Measurements from ENCODE around the gene ASMTL. TPM values are rescaled to one million over a fixed set of nuclear protein-coding genes. Genes with fewer than 3 reads are reported as not detected.
"Not testable (repeated sequence)": the region's sequence is repeated elsewhere in the genome, so short reads cannot be mapped to it uniquely, and the experiment has no call there.

Gene ASMTL, protein sequence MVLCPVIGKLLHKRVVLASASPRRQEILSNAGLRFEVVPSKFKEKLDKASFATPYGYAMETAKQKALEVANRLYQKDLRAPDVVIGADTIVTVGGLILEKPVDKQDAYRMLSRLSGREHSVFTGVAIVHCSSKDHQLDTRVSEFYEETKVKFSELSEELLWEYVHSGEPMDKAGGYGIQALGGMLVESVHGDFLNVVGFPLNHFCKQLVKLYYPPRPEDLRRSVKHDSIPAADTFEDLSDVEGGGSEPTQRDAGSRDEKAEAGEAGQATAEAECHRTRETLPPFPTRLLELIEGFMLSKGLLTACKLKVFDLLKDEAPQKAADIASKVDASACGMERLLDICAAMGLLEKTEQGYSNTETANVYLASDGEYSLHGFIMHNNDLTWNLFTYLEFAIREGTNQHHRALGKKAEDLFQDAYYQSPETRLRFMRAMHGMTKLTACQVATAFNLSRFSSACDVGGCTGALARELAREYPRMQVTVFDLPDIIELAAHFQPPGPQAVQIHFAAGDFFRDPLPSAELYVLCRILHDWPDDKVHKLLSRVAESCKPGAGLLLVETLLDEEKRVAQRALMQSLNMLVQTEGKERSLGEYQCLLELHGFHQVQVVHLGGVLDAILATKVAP
- 8.1 TPM for total RNA-seq

DNA sequence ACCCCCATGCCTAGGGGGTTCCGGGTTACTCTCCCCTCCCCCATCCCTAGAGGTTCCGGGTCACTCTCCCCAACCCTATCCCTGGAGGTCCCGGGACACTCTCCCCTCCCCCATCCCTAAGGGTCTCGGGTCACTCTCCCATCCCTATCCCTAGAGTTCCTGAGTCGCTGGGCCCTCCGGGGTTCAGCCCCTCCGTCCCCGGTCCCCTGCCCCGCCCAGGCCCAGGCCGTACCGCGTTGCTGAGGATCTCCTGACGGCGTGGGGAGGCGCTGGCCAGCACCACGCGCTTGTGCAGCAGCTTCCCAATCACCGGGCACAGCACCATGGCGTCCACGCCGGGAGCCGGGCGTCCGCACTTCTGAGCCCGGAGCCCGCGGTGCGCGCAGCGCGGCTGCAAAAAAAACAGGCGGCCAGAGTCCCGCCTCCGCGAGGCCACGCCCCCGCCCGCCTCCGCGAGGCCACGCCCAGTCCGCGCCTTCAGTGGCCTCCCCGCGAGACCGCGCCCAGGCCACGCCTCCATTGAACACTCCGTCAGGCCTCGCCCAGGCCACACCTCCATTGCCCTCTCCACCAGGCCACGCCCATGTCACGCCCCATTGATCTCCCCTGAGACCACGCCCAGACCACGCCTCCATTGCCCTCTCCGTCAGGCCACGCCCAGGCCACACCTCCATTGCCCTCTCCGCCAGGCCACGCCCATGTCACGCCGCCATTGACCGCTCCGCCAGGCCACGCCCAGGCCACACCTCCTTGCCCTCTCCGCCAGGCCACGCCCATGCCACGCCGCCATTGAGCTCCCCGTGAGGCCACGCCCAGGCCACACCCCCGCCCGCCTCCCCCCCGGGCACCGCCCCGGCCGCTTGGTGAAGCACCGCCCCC, at the start of gene ASMTL:
TSS of gene ASMTL (minus strand) at position 394 of the 879 bp plus-strand sequence. CDS start at position 325, 69 bp downstream.
- ATAC-seq, result peak; percentile 97

DNA sequence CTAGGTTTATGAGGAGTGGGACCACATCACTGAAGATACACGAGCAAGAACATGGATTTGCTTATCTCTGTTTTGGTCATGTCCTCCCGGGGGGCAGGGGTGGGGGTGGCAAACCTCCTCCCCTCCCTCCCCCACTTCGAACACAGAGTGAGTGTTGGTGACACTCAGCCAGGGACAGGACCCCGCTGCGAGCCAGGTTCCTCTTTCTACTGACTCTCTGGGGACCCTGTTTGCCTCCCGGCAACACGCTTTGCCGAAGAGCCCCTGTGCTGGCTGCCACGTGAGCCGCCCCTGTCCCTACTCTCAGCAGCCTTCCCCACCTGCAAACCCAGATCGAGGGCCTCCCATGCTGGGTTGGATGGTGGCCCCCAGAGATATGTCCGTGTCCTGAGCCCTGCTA, 49.5 kb upstream of the ASMTL start:
- peak; percentile 59 for ATAC-seq

DNA sequence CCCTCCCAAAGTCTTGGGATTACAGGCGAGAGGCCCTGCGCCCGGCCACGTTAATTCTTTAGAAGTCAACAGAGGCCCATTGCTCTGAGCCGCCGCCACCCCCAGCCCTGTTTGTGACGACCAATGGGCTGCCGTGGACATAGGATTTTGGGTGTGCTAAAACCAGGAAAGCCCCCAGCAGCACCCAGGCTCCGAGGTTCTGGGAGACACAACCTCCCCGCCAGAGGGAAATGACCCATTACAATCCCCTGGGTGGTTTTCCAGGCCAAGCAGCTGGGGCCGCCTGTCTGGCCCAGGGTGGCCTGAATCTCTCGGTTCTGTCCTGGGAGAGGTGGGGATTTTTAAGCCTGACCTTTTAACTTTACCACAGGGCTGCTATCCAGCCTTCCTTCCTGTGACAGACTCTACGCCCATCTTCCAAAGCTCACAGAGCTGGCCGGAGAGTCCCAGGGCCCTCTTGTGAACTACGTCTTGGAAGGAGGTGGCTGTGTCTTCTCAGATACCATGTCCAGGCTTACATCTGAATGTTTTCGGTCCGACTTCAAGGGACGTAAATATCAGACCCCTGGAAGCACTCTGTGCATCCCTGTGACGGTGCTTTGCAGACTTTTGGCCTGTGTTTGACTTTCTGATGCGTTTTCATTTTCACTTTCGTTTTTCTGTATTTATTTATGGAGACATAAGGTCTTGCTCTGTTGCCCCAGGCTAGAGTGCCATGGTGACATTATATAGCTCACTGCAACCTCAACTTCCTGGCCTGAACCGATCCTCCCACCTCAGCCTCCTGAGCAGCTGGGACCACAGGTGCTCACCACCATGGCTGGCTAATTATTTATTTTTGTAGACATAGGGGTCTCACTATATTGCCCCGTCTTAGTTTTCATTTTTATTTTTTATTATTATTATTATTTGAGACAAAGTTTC, 48.3 kb upstream of the ASMTL start:
- peak; percentile 27 for ATAC-seq

DNA sequence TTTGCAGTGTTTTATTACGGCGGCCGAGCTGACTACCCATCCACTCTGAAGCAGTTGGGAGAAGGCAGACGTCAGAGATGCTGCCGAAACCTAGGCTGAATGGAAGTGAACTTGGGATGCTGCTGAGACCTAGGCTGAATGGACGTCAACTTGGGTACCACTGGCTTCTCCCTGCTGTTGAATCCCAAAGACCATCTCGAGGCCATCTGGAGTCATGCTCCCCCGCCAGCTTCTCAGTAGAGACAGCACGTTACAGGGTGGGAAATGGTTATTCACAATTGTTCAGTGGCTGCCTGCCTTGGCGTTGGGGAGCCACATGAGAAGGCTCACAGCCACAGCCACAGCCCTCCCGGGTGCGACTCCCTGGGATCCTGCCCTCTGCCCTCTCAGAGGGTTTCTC, 43.4 kb upstream of the ASMTL start:
- ATAC-seq, result no peak

DNA sequence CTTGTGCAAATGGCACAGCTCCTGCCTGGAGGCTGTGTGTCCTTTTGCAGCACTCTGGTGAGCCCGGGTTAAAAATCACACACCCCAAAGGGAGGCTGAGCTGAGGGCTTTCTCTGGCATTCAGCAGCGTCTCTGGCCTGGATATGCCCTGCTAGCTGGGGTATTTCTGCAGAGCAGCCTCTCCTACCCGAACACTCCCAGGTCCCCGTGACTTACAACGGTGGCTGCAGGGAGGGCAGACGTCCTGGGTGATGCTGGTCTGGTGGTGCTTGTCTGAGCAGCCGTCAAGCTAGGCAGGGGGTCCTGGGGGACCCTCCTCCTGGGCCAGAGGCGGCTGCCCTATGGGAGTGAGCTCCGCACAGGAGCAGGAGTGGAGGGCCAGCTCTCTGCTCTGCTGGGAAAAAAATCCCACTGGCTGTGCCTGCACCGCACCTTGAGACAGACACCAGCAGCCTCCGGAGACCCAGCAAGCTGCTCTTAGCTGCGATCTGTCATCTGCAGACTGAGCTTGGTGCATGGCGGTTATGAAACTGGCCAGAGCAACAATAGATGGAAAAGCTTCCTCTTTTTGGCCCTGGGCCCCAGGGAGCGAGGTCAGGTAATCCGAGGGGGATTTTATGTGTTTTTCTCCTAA, 41.3 kb upstream of the ASMTL start:
- peak; percentile 36 for ATAC-seq

DNA sequence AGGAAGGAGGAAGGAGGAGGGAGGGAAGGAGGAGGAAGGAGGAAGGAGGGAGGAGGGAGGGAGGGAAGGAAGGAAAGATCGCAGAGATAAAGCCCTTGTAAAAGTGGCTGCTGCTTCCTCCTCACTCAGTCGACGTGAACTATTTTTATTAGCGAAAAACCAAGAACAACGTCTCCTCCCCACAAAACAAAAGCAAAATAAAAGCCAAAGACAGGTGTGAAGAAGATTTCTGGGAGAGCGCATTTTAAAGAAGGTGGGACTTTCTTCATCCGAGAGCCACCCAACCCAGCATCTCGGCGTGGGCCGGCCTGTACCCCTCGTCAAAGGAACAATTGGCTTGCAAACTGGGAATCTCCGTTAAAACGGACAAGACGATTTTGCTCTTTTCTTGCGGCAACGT, 40.7 kb upstream of the ASMTL start:
- no peak for ATAC-seq

DNA sequence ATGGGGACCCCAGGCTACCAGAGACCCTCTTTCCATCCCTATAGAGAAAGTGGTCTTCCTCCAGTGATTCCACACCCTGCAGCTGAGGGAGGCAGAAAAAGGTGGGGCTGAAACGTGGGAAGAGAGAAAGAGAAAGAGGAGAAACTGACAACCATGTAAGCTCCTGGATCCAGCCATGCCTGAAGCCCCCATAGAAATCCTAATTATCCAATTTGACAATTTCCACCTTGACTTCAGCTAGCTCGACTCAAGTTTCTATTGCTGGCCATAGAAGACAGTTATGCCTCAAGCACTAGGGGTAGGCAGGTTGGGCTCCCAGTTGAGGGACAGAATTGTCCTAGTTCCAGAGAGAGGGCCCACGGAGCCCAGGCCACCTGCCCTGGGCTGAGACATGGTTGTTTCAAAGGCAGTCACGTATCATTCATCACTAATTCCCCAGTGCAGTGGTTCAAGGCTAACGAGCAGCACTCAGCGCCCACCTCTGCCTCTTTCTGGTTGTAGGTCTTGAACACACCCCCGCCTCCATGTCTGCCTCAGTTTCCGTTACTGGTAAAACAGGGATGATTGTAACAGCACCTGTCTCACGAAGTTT, 39.8 kb upstream of the ASMTL start:
- ATAC-seq, result no peak

DNA sequence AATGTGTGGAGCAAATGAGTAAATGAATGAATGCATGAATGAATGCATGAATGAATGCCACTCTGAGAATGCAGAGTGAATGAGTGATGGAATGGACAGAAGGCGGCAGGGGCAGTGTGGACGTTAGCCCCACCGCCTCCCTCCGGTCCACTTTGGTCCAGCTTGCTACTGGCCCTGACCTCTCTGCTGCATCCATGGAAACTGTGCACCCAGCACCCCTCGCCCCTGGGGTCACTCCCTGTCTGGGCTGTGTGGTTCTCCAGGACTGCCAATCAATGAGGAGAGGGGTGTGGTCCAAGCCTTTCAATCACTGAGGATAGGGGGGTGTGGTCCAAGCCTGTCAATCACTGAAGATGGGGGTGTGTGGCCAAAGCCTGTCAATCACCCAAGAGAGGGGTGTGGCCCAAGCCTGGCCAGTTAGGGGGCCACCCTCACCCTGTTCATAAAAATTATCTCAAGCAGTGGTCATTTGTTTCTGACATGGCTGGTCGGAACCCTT, 39.2 kb upstream of the ASMTL start:
- peak; percentile 32 for ATAC-seq

DNA sequence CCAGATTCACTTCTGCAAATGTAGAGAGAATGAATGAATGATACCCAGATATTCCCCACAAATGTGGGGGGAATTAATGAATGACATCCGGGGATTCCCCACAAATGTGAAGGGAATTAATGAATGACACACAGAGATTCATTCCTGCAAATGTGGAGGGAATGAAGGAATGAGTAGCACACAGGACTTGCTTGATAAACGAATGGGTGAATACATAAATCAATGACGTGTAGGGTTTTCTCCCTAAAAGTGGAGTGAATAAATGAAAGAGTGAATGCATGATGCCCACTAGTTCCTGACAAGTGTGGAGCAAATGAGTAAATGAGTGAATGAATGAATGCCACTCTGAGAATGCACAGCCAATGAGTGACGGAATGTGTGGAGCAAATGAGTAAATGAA, 38.5 kb upstream of the ASMTL start:
- not testable (repeated sequence) for ATAC-seq

DNA sequence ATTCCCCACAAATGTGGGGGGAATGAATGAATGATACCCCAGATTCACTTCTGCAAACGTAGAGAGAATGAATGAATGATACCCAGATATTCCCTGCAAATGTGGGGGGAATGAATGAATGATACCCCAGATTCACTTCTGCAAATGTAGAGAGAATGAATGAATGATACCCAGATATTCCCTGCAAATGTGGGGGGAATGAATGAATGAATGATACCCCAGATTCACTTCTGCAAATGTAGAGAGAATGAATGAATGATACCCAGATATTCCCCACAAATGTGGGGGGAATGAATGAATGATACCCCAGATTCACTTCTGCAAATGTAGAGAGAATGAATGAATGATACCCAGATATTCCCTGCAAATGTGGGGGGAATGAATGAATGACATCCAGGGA, 38.0 kb upstream of the ASMTL start:
- ATAC-seq, result not testable (repeated sequence)

DNA sequence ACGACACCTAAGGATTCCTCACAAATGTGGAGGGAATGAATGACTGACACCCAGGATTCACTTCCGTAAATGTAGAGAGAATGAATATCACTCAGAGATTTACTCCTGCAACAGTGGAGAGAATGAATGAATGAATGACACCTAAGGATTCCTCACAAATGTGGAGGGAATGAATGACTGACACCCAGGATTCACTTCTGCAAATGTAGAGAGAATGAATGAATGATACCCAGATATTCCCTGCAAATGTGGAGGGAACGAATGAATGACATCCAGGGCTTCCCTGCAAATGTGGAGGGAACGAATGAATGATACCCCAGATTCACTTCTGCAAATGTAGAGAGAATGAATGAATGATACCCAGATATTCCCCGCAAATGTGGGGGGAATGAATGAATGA, 36.6 kb upstream of the ASMTL start:
- ATAC-seq, result not testable (repeated sequence)

DNA sequence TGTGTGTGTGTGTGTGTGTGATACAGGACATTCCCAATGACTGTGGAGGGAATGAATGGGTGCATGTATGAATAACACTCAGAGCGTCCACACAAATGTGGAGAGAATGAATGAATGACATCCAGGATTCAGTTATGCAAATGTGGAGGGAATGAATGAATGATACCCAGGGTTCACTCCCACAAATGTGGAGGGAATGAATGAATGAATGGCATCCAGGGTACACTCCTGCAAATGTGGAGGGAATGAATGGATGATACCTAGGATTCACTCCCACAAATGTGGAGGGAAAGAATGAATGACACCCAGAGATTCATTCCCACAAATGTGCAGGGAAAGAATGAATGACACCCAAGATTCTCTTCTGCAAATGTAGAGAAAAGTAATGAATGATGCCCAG, 36.0 kb upstream of the ASMTL start:
- ATAC-seq, result no peak

DNA sequence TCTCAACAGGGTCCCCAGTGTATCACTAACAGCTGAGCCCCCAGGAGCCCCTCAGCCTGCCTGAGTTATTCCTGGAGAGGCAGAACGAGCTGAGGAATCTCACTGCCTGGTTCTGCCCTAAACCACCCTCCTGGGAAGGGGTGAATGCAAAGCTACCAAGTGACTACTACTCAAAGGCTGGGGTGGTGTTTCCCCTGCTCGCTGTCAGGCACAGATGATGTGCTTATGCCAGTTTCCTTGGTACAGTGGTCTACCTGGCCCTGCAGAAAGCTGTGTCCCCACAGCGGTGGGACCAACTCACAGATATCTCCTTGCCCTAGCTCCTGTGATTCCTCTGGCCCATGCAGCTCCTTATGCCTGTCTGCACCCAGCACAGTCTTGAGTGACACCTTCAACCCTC, 35.4 kb upstream of the ASMTL start:
- ATAC-seq, result no peak

DNA sequence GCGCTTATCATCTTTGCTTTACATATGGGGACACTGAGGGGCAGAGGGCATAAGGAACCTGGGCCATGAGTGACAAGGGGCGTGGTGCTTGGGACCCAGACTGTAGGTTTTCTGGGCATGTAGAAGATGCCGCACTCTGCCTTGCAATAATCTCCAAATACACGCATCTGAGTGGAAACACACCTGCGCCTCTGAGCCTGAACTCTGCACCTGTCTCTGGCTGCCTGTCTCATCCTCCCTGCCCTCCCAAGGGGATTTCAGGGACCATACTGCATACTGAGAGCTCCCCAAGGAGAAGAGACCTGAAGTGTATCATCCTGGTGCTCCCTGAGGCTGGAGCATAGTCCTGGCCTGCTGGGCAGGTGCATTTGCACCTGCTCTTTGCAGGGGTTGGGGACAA, 34.7 kb upstream of the ASMTL start:
- no peak for ATAC-seq

DNA sequence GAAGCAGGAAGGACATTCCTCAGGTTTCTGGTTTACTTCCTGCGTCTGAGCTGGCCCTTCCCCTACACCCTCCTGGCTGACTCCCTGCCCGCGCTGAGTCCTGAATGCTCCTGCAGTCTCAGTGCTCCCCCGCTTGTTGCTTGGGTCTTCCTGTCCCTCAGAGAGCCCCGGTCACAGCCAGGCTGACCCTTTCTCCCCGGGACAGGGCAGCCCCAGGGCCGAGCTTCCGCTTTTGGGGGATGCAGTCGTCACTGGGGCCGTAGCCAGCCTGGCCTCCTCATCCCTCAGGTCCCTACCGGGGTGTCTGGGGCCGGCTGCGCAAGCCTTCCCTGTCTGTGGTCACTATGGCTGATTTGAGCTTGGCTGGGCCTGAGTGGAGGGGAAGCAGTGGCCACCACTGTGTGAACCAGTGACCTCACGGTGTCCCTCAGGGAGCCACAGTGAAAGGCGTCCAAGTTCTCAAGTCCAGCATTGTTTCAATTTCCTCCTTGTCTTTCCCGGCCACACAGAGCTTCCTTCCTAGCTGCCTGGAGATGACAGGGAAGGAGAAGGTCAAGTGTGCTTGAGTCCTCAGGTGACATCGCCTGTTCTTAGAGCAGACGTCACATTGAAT, 34.1 kb upstream of the ASMTL start:
- ATAC-seq, result peak; percentile 45

DNA sequence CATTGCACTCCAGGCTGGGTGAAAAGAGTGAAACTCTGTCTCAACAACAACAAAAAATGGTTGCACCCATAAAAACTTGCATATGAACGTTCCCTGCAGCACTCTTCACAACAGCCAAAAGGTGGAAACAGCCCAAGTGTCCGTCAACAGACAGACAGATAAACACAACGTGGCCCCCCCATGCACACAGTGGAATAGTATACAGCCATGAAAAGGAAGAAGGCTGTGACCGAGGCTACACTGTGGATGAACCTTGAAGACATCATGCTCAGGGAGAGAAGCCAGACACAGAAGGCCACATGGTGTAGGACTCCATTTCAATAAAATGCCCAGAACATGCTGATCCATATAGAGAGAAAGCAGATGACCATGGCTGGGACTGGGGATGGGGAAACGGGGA, 33.5 kb upstream of the ASMTL start:
- no peak for ATAC-seq

DNA sequence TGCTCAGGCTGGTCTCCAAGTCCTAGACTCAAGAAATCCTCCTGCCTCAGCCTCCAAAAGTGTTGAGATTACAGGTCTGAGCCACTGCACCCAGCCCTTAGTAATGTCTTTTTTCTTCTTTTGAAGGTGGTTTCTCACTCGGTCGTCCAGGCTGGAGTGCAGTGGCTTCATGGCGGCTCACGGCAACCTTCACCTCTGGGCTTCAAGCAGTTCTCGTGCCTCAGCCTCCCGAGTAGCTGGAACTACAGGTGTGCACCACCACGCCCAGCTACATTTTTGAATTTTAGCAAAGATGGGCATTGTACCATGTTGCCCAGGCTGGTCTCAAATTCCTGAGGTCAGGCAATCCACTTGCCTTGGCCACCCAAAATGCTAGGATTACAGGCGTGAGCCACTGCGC, 32.3 kb upstream of the ASMTL start:
- ATAC-seq, result no peak

DNA sequence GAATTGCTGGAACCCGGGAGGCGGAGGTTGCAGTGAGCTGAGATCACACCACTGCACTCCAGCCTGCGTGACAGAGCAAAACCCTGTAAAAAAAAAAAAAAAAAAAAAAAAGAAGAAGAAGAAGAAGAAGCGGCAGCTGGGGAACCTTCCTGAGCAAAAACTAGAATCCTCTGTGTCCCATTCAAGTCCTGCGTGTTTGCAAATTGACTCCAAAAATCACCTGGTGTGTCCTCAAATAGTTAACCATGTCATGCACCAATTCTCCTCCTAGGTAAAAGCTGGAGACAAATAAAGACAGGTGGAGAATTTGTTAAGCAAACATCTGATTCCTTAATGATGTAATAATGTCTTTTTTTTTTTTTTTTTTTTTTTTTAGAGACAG, 31.9 kb upstream of the ASMTL start:
- ATAC-seq, result no peak

DNA sequence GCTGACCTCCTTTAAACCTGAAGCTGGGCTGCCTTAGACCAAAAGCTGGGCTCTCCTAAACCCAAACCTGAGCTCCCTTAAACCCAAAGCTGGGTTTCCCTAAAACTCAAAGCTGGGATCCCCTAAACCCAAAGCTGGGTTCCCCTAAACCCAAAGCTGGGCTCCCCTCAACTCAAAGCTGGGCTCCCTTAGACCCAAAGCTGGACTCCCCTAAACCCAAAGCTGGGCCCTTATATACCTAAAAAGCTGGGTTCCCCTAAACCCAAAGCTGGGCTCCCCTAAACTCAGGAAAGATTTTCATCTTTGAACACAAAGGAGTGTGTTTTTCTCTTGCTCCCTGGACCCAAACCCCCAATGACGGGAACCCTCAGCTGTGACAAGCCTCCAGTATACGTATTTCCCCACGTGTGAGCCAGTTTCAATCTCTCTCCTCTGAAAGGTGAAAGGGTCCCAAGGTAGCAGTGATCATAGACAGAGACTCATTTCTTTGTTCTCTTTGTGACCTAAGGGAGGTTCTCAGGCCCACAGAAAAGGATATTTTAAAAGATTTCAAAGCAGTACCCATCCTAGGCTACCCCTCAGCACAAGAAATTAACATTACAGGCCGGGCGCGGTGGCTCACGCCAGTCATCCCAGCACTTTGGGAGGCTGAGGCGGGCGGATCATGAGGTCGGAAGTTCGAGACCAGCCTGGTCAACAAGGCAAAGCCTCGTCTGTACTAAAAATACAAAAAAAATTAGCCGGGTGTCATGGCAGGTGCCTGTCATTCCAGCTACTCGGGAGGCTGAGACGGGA, 31.3 kb upstream of the ASMTL start:
- no peak for ATAC-seq

DNA sequence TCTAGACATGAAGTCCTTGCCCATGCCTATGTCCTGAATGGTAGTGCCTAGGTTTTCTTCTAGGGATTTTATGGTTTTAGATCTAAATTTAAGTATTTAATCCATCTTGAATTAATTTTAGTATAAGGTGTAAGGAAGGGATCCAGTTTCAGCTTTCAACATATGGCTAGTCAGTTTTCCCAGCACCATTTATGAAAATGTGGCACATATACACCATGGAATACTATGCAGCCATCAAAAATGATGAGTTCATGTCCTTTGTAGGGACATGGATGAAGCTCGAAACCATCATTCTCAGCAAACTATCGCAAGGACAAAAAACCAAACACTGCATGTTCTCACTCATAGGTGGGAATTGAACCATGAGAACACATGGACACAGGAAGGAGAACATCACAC, 29.8 kb upstream of the ASMTL start:
- ATAC-seq, result not testable (repeated sequence)
